Lower leg skin (tissue), 4 donors: Measurements from ENCODE around the gene CDK13. TPM values are rescaled to one million over a fixed set of nuclear protein-coding genes. Genes with fewer than 3 reads are reported as not detected.

Experiments used
- DNase-seq, 2 donors: peaks; one replicate each; pipeline ENCODE4 v3.0.0-alpha.2; 2019; ENCODE audit warnings: low spot score in 2 of 2
- H3K4me3 ChIP-seq: fragments of 200-600 bp; sonication (generic); 2 replicates; pipeline ENCODE4 v1.5.1; 2017; ENCODE audit warnings: mild to moderate bottlenecking, low read depth; ENCODE audit not compliant: poor library complexity, severe bottlenecking
- POLR2A ChIP-seq, 2 donors: fragments of 450-650 bp; IDR thresholded peaks; one replicate each; pipeline ENCODE4 v1.6.1; 2016 to 2017; ENCODE audit warnings: antibody characterized with exemption in 2 of 2, mild to moderate bottlenecking in 1 of 2, moderate library complexity in 1 of 2
- WGBS, 2 donors: methylation state at CpG; one replicate each; pipeline ENCODE4 v1.1.5; 2018; 5-methylcytosine and 5-hydroxymethylcytosine counted together
- intact Hi-C: fragments of 100-400 bp; cut with DNase I; formaldehyde crosslinking; loops from one replicate; pipeline ENCODE4 v1.15.0; 2023; ENCODE audit warnings: low total_unique reads
- total RNA-seq, 4 donors: library from RNA; depleted of rRNA; stranded (reverse); fragments of >200 nt; gene quantifications; one replicate each; pipeline ENCODE4 v1.1.0, GENCODE V29; 2016
- TF ChIP-seq, protein P1 (sequence below), 3 donors: fragments of 450-650 bp; IDR thresholded peaks; one replicate each; pipeline ENCODE4 v1.5.1; 2016; ENCODE audit warnings: antibody characterized with exemption in 3 of 3, mild to moderate bottlenecking in 3 of 3, moderate library complexity in 2 of 3

The CDK13 gene
- 10 to 100 TPM; 51.6 to 92.8 (median 60.3) TPM for total RNA-seq

- intact Hi-C loops: no loop called here
- WGBS, 2 donors: 0% methylated on average over 13 to 15 of the region's 59 CpGs
- TF ChIP-seq, protein P1, sequence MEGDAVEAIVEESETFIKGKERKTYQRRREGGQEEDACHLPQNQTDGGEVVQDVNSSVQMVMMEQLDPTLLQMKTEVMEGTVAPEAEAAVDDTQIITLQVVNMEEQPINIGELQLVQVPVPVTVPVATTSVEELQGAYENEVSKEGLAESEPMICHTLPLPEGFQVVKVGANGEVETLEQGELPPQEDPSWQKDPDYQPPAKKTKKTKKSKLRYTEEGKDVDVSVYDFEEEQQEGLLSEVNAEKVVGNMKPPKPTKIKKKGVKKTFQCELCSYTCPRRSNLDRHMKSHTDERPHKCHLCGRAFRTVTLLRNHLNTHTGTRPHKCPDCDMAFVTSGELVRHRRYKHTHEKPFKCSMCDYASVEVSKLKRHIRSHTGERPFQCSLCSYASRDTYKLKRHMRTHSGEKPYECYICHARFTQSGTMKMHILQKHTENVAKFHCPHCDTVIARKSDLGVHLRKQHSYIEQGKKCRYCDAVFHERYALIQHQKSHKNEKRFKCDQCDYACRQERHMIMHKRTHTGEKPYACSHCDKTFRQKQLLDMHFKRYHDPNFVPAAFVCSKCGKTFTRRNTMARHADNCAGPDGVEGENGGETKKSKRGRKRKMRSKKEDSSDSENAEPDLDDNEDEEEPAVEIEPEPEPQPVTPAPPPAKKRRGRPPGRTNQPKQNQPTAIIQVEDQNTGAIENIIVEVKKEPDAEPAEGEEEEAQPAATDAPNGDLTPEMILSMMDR (IDR thresholded peaks at IDR 0.05): no peak
- no peak for TF ChIP-seq POLR2A (IDR thresholded peaks at IDR 0.05)
Observed at GRCh38 chr7:39949971-39950472, at the start of gene CDK13. Gene CDK13 (plus strand): TSS chr7:39950256. CDS start chr7:39950642, 386 bp downstream.

GRCh38 chr7:39904077-39904486 is 46.0 kb upstream of the CDK13 start:
- 59 to 75% methylated on average over 2 of the region's 2 CpGs for WGBS, 2 donors
- no peak for TF ChIP-seq POLR2A (IDR thresholded peaks at IDR 0.05)
- TF ChIP-seq, protein P1 (IDR thresholded peaks at IDR 0.05): no peak
- no peak overlapping the region for H3K4me3 ChIP-seq
- intact Hi-C loops: no loop called here
- no peak for DNase-seq

More at GRCh38 chr7:39949971-39950472, at the start of gene CDK13:
- peak within 1 kb of the TSS; percentile 90 for H3K4me3 ChIP-seq
- peak; percentile 74 to 95 for DNase-seq

GRCh38 chr7:39908141-39908540 is 41.9 kb upstream of the CDK13 start:
- intact Hi-C loops: no loop called here
- DNase-seq: peak in 1 of 2 donors; percentile 15
- TF ChIP-seq, protein P1 (IDR thresholded peaks at IDR 0.05): no peak
- H3K4me3 ChIP-seq: no peak overlapping the region
- 93 to 96% methylated on average over 4 of the region's 4 CpGs for WGBS, 2 donors

DNA sequence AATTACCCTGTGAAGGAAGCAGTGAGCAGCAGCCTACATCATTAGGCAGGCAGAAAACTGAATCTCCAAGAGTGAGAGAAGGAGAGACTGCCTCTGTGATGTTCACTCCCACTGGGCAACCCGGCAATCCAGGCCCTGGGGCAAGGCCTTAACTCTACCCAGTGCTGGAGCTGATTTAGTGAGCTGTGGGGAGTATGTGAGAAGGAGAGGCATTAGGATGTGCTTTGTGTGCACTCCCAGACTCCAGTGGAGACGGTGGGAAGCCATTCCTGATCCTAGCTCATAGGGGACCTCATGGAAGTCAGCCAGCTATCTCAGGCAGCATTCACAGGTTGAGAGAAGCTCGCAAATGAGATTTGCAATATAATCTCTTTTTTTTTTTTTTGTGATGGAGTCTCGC is 41.1 kb upstream of the CDK13 start:
- peak in 1 of 2 donors; percentile 25 for DNase-seq
- 76 to 86% methylated on average over 4 of the region's 4 CpGs for WGBS, 2 donors
- intact Hi-C loops: no loop called here
- H3K4me3 ChIP-seq: no peak overlapping the region
- no peak for TF ChIP-seq POLR2A (IDR thresholded peaks at IDR 0.05)
- TF ChIP-seq, protein P1 (IDR thresholded peaks at IDR 0.05): no peak

DNA sequence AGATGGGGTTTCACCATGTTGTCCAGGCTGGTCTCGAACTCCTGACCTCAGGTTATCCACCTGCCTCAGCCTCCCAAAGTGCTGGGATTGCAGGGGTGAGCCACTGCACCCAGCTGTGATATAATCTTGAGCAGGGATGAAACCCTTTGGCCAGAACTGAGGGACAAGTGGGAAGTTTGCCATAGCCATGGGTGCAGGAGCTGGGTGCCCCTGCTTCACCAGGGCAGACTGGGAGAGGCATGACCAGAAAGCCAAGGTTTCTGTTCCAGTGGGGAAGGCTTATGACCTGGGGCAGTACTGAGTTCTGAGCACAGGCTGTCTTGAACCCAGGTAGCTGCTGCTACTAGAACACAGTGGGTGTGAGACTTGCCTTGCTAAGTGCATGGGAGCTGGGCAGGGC is 40.5 kb upstream of the CDK13 start:
- no peak for TF ChIP-seq POLR2A (IDR thresholded peaks at IDR 0.05)
- TF ChIP-seq, protein P1 (IDR thresholded peaks at IDR 0.05): no peak
- no peak overlapping the region for H3K4me3 ChIP-seq
- DNase-seq: peak in 1 of 2 donors; percentile 65
- 94 to 95% methylated on average over 1 of the region's 1 CpG for WGBS, 2 donors
- intact Hi-C loops: no loop called here
